ENCODE measurements around the gene SIPA1L3. TPM values are rescaled to one million over a fixed set of nuclear protein-coding genes. Genes with fewer than 3 reads are reported as not detected.

The SIPA1L3 gene
- total and polyA plus RNA-seq, 9 of the 15 experiments (the other 6 are each of a cell fraction or from before 2014, with no cell fraction given) = 0.01 to 6.1 (median 2.5) TPM

- WGBS (ENCODE audit: insufficient coverage, low coverage, missing lambda C conversion rate) = 59% methylated on average over 10 of the region's 13 CpGs
- intact Hi-C loops (cut with micrococcal nuclease) = no loop called here
These were observed 287.2 kb downstream of the SIPA1L3 start for GRCh38 chr19:38194061-38194701.

More at GRCh38 chr19:38194061-38194701, 287.2 kb downstream of the SIPA1L3 start:
- Histone ChIP-seq H3K9me3 (replicated peaks; ENCODE audit: control insufficient read depth, insufficient read depth, low read depth, low read length) (no peaks in the 10 kb centered on the region), H3K27me3 (ENCODE audit: control insufficient read depth in 2 of 2, insufficient read depth in 2 of 2, low read length in 2 of 2) (peaks cover 0 to 2% of the 10 kb centered on the region in 2 experiments; a peak in 3 of 5 replicates), H3K4me3 (no peak overlapping the region), H3K4me1 (replicated peaks in 1 of 2; ENCODE audit: control insufficient read depth in 2 of 2, insufficient read depth in 2 of 2, low read length in 2 of 2) (peaks cover 0 to 26% of the 10 kb centered on the region in 2 experiments; a peak in 2 of 5 replicates), H3K9me1 (ENCODE audit: control insufficient read depth, insufficient read depth, low read length) (no peaks in the 10 kb centered on the region), H3K79me2 (ENCODE audit: control insufficient read depth, insufficient read depth, low read length) (no peaks in the 10 kb centered on the region), H3K9ac (ENCODE audit: insufficient read depth in 1 of 2, low read depth in 2 of 2, low read length in 2 of 2) (no peak overlapping the region), H3K4me2 (ENCODE audit: insufficient read depth, low read length) (no peak overlapping the region), H3K27ac (ENCODE audit: extremely low read depth, low read depth, low read length) (no peak overlapping the region), H2AFZ (ENCODE audit: low read depth, low read length) (no peak overlapping the region), H3K36me3 (ENCODE audit: control insufficient read depth, insufficient read depth, low read length) (no peaks in the 10 kb centered on the region), H4K20me1 (replicated peaks; ENCODE audit: control insufficient read depth, insufficient read depth, low read length) (no peaks in the 10 kb centered on the region)
- DNase-seq (ENCODE audit: extremely low read depth in 1 of 4, low spot score in 3 of 4) (no peak), ATAC-seq (no peak), FAIRE-seq (no peak)
- CTCF ChIA-PET (ENCODE audit: low intra/inter-chr PET ratio) = no interaction called here
- in situ Hi-C loops (cut with MboI) = no loop called here
- no TSS peak for BruUV-seq (replicated peaks)
- TF ChIP-seq PKNOX1 (IDR thresholded peaks at IDR 0.05) (no peak), CREB1 (IDR thresholded peaks at IDR 0.05) (no peak), CREB1 (CRISPR knock-in tag; IDR thresholded peaks at IDR 0.05) (no peak), TEAD1 (CRISPR knock-in tag; IDR thresholded peaks at IDR 0.05) (no peak), ZNF644 (tag; IDR thresholded peaks at IDR 0.05; ENCODE audit: low read depth) (no peak), MAFK (IDR thresholded peaks at IDR 0.05; ENCODE audit: low read length) (no peak), E2F6 (IDR thresholded peaks at IDR 0.05; ENCODE audit: borderline replicate concordance in 1 of 2, extremely low read depth in 1 of 2, insufficient read depth in 1 of 2, insufficient read length in 1 of 2, low read depth in 1 of 2, low read length in 1 of 2, poor library complexity in 1 of 2, severe bottlenecking in 1 of 2) (no peak), FOXK1 (CRISPR knock-in tag; IDR thresholded peaks at IDR 0.05; ENCODE audit: borderline replicate concordance) (no peak), ZNF217 (CRISPR knock-in tag; IDR thresholded peaks at IDR 0.05) (no peak), TCF7L2 (IDR thresholded peaks at IDR 0.05; ENCODE audit: low read depth, low read length) (no peak)
- TF ChIP-seq, protein P1, sequence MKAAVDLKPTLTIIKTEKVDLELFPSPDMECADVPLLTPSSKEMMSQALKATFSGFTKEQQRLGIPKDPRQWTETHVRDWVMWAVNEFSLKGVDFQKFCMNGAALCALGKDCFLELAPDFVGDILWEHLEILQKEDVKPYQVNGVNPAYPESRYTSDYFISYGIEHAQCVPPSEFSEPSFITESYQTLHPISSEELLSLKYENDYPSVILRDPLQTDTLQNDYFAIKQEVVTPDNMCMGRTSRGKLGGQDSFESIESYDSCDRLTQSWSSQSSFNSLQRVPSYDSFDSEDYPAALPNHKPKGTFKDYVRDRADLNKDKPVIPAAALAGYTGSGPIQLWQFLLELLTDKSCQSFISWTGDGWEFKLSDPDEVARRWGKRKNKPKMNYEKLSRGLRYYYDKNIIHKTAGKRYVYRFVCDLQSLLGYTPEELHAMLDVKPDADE (conservative IDR thresholded peaks at IDR 0.05; ENCODE audit: control insufficient read depth, low read depth, low read length) = no peak
- POLR2A ChIA-PET = no interaction called here

Measured in K562 (cell line).